Measurements from ENCODE around the gene AXIN1.

Gene AXIN1

DNA sequence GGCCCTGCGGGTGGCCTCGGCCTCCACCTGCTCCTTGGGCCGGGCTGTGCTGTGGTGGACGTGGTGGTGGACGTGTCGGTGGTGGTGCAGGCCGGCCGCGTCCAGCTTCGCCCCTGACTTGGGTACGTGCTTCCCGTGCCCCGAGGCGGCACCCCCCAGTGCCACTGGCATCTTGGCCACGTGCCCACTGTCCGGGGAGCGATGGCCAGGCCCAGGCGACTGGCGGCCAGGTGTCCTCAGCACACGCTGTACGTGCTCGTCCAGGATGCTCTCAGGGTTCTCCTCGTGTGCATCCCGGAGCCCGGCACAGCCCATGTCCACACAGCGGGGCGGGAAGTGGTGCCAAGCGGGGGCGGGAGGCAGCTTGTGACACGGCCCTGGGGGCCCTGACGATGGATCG is 54.7 kb downstream of the AXIN1 start:
- DNase-seq = no peak

- no peak for DNase-seq
These were observed 55.6 kb downstream of the AXIN1 start for GRCh38 chr16:296806-297510.

GRCh38 chr16:296276-296675 is 56.2 kb downstream of the AXIN1 start:
- DNase-seq = no peak

- no peak for DNase-seq
These were observed 59.3 kb downstream of the AXIN1 start for GRCh38 chr16:293043-293775.

- DNase-seq = no peak
These were observed 61.0 kb downstream of the AXIN1 start for GRCh38 chr16:291539-291938.

DNA sequence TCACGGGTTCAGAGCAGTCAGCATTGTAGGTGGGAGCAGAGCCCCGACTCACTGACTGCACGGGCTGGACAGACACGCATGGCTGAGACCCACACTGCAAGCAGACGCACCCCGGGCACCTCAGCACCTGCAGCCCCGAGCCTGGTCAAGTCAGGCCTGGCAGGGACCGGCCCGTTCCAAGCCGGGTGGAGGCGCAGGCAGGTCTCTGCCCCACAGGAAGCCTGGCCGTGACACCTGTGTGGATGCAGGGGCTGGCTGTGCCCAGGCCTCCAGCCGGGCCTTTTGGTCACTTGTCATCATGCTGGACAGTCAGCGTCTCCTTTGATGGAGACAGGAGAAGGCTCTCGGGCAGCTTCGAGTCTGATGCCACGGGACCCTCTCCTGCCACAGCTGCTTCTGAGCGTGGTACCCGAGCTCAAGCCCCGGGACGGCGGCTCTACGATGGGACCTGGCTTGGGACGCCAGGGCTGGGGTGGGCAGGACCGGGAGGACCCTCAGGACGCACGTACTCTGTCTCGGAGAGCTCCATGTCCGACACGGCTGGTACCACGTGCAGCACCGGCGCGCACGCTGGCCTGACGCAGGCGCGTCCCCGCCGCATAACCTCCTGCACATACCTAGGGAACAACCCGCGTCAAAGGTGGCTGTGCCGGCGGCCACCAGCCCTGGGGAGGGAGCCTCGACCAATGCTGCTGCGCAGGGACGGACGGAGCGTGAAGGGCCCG is 61.7 kb downstream of the AXIN1 start:
- DNase-seq = no peak

DNA sequence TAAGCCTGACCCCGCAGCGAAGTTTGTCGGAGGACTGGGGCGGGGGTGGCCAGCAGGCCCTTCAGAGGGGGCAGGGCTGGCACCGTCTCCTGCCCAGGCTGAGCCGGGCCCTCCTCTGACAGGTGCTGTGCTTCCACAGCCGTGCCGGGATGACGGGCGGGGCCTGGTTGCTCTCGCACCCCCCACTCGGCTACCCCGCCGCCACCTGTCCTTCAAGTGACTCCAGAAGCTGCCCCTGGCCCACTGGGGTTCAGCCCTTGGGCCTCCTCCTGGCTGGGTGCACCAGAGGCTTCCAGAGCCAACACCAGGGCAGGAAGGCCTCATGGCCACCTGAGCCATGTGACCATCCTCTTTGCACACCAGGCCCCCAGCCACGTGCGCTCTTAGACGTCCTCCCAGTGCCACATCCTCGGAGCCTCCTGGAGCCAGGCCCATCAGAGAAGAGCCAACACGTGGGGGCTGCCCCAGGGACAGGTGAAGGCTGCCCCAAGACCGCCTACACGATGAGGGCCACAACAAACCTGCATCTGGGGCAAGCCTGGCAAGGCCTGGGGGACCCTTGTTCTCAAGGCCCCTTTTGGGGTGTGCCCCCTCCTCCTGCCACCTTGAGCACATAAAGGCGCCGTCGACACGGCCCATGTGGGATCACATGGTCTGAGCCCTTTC is 62.4 kb downstream of the AXIN1 start:
- DNase-seq = no peak

DNA sequence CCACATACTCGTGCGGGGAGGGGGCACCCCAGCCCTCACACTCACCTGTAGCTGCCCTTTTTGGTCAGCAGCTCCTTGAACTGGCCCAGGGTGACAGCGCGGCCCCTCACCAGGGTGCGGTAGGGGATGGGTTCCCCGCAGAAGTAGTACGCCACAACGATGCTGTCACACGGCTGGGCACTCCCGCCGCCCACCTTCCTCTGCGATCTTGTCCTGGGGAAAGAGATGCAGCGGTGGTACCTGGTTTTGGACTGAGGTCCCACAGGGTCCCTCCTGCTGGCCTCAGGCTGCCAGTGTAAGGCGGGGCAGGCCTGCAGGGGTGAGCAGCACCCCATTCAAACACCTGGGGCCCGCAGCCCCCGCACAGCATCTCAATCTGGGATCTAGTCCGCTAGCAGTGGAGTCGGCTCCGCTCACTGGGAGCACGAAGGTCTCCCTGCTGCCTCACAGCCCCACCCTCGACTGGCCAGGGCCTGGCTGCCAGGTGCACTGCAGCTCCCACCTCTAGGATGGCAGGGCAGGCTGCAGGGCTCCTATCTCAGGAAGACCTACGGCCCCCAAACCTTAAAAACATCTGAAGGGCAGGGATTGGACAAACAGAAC is 63.0 kb downstream of the AXIN1 start:
- DNase-seq = no peak

DNA sequence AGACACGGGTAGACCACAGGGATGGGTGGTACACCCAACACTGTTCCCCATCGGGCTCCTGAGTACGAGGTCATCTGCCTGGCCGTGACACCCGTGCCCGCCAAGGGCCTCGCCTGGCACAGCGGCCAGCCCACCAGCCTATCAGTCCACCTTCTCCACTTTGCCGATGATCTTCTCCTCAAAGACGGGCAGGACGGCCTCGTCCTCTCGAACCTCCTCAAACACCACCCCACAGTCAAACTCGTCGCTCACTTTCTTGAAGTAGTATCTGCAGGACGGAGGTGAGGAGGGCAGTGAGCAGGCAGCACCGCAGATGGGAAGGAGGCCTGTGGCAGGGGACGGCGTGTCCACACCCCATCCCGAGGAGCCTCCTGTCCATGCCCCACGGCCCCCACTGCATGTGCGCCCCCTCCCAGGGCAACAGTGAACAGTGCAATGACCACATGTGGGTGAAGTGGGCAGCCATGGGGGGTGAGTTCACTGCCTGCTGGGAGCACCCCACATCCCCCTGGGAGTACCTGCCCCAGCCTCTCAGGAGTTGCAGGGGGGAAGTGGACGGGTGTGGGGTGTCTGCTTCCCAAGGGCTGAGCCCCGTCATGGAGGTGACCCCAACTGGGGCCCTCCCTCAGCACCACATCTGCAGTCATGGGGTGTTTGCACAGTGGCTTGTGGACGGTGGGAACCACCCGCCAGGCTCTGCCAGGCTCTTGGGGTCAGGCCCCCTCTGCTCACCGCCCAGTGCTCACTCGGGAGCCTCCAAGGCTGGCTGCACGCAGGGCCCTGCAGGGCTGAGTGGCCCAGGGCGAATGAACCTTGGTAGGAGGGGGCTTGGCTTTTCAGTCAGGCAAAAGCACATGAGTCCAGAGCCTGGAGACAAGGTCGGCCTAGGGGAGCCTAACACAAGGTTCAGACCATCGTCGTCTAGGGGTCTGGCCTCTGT is 64.3 kb downstream of the AXIN1 start:
- DNase-seq = no peak

DNA sequence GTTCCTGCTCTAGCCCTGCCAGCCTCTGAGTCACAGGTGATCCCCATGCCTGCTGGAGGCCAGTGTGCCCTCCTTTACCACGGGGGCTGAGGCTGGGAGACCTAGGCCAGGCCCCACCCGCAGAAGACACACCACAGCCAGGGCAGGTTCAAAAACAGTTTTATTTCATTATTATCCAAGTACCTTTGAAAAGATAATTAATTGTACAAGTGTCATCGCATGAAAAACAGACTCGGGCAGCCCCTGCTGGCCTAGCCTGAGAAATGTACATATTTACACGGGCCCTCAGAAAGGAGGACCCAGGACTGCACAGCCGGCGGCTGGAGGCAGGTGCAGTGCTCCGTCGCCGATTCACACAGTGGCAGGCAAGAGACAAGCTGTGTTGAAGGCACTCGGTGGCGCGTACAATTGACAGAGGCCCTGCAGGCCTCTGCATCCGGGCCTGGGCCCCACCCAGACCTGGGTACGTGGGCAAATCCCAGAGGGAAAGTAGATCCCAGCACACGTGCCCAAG is 65.2 kb downstream of the AXIN1 start:
- no peak for DNase-seq

GRCh38 chr16:286491-287297 is 65.8 kb downstream of the AXIN1 start:
- no peak for DNase-seq

- DNase-seq = no peak
These were observed 67.1 kb downstream of the AXIN1 start for GRCh38 chr16:285146-286055.

GRCh38 chr16:284204-285120 is 68.1 kb downstream of the AXIN1 start:
- DNase-seq = no peak

DNA sequence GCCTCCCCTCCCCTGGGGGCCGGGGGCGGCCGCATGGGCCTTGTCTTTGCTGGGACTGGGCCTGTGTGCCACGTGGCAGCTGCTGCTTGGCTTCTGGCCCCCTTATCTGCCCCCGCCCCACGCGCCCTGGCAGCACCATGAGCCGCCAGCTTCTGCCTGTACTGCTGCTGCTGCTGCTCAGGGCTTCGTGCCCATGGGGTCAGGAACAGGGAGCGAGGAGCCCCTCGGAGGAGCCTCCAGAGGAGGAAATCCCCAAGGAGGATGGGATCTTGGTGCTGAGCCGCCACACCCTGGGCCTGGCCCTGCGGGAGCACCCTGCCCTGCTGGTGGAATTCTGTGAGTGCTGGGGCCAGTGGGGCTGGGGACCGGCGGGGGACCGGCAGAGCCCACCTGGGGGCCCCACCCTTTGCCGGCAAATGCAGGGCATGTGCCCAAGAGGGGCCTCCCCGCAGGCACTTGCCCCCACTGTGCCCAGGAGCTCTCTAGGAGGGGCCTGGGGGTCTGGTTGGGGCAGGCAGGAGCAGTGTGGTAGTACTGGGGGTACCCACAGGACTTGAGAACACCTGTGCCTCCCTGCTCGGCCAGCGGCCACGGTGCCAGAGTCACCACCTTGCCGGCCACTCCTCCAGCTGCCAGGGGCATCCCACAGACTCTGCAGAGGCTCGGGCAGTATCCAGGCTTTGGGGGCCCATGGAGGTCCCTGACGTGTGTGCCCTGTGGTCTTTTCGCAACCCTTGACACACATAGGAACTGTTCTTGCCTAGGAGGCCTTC is 69.3 kb downstream of the AXIN1 start, which contains the start of gene PDIA2:
Gene PDIA2 (plus strand): TSS at position 132 of the 773 bp plus-strand sequence. CDS start 6 bp downstream, at position 138.
- DNase-seq = no peak

DNA sequence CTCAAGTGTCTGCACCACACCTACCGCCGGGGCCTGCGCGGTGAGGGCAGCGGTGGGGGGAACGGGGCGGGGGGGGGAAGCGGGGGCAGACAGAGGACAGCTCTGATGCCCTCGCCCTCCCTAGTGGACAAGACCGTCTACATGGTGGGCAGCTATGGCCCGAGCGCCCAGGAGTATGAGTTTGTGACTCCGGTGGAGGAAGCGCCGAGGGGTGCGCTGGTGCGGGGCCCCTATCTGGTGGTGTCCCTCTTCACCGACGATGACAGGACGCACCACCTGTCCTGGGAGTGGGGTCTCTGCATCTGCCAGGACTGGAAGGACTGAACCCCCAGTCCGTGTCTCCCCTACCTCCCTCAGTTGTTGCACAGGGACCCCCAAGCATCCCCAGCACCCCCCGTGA is 70.0 kb downstream of the AXIN1 start:
- DNase-seq = no peak

DNA sequence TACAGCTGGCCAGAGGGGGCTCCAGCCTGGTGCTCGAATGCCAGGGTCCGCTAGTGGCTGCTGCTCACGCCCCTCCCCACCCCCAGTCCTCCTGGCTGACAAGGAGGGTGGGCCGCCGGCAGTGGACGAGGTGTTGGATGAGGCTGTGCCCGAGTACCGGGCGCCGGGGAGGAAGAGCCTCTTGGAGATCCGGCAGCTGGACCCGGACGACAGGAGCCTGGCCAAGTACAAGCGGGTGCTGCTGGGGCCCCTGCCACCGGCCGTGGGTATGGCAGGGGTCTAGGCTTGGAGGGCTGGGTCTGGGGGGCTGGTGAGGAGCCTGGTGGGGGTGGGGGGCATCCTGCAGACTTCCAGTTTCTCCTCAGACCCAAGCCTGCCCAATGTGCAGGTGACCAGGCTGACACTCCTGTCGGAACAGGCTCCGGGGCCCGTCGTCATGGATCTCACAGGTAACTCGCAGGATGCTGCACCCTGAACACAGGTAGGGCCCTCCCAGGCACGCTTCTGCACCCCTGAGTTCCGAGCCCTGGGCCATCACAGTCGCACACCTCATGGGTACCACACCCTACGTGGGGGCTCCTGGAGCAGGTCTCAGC is 70.8 kb downstream of the AXIN1 start:
- DNase-seq = no peak
